Measurements from ENCODE around the gene DCTN5. TPM values are rescaled to one million over a fixed set of nuclear protein-coding genes. Genes with fewer than 3 reads are reported as not detected.
"Not testable (repeated sequence)": the region's sequence is repeated elsewhere in the genome, so short reads cannot be mapped to it uniquely, and the experiment has no call there.

Gene DCTN5
- total RNA-seq: 59.9 and 90.1 TPM in 2 replicates

- peak; percentile 82 for DNase-seq (ENCODE audit: low read depth, low spot score)
Measured at GRCh38 chr16:23640931-23641765, at the start of gene DCTN5, which contains the start of gene PALB2. DCTN5 (plus strand) TSS chr16:23641466; CDS start chr16:23641543, 77 bp downstream. PALB2 (minus strand) TSS chr16:23641310; CDS start chr16:23641157, 153 bp downstream.

GRCh38 chr16:23594186-23594585, 47.1 kb upstream of the DCTN5 start:
- no peak for DNase-seq (ENCODE audit: low read depth, low spot score)

GRCh38 chr16:23595246-23595950, 45.9 kb upstream of the DCTN5 start:
- DNase-seq (ENCODE audit: low read depth, low spot score): no peak

GRCh38 chr16:23595951-23596720, 45.1 kb upstream of the DCTN5 start, which contains the start of gene NDUFAB1:
NDUFAB1 (minus strand) TSS chr16:23596316; CDS start chr16:23596290, 26 bp downstream.
- peak; percentile 59 for DNase-seq (ENCODE audit: low read depth, low spot score)

- DNase-seq (ENCODE audit: low read depth, low spot score): no peak
Measured at GRCh38 chr16:23597003-23597756, 44.1 kb upstream of the DCTN5 start.

- no peak for DNase-seq (ENCODE audit: low read depth, low spot score)
Measured at GRCh38 chr16:23607726-23608125, 33.5 kb upstream of the DCTN5 start.

GRCh38 chr16:23608194-23608593, 33.1 kb upstream of the DCTN5 start:
- peak; percentile 86 for DNase-seq (ENCODE audit: low read depth, low spot score)

- no peak for DNase-seq (ENCODE audit: low read depth, low spot score)
Measured at GRCh38 chr16:23609929-23610328, 31.3 kb upstream of the DCTN5 start.

- DNase-seq (ENCODE audit: low read depth, low spot score): not testable (repeated sequence)
Measured at GRCh38 chr16:23610905-23611304, 30.4 kb upstream of the DCTN5 start.

GRCh38 chr16:23611936-23612335, 29.3 kb upstream of the DCTN5 start:
- DNase-seq (ENCODE audit: low read depth, low spot score): no peak

GRCh38 chr16:23615805-23616204, 25.5 kb upstream of the DCTN5 start:
- no peak for DNase-seq (ENCODE audit: low read depth, low spot score)

- DNase-seq (ENCODE audit: low read depth, low spot score): no peak
Measured at GRCh38 chr16:23624092-23624491, 17.2 kb upstream of the DCTN5 start.

GRCh38 chr16:23629516-23629915, 11.8 kb upstream of the DCTN5 start:
- DNase-seq (ENCODE audit: low read depth, low spot score): no peak

GRCh38 chr16:23631874-23632273, 9.4 kb upstream of the DCTN5 start:
- not testable (repeated sequence) for DNase-seq (ENCODE audit: low read depth, low spot score)

GRCh38 chr16:23634461-23635036, 6.7 kb upstream of the DCTN5 start:
- no peak for DNase-seq (ENCODE audit: low read depth, low spot score)

GRCh38 chr16:23635958-23636357, 5.3 kb upstream of the DCTN5 start:
- no peak for DNase-seq (ENCODE audit: low read depth, low spot score)

- no peak for DNase-seq (ENCODE audit: low read depth, low spot score)
Measured at GRCh38 chr16:23640615-23640930, 693 bp upstream of the DCTN5 start.

- DNase-seq (ENCODE audit: low read depth, low spot score): no peak
Measured at GRCh38 chr16:23642246-23642774, 1.0 kb downstream of the DCTN5 start.

- no peak for DNase-seq (ENCODE audit: low read depth, low spot score)
Measured at GRCh38 chr16:23650674-23651416, 9.6 kb downstream of the DCTN5 start.

Data from pulmonary artery endothelial cell (primary cell).